Adrenal gland (tissue), 5 donors: Measurements from ENCODE around the gene CEBPZ.

ENCODE experiments used
- CTCF ChIP-seq, 6 experiments: fragments of 450-650 bp in 4 of 6; fragments of 200-600 bp in 2 of 6; sonication (generic) in 1 of 6; IDR thresholded peaks; 1 replicate in 5 of 6; 2 replicates in 1 of 6; pipeline versions ENCODE4 v1.5.1 to v1.8.0; 2016 to 2021; ENCODE audit warnings: antibody characterized with exemption in 6 of 6, mild to moderate bottlenecking in 2 of 6, moderate library complexity in 1 of 6
- POLR2A ChIP-seq, 2 donors: fragments of 450-650 bp; IDR thresholded peaks; one replicate each; pipeline ENCODE4 v1.6.1; 2017; ENCODE audit warnings: antibody characterized with exemption in 2 of 2, mild to moderate bottlenecking in 2 of 2, moderate library complexity in 1 of 2
- donor health status: DM: no; HTN: no; CAD: no.

GRCh38 chr2:37219046-37219445 lies 12.3 kb downstream of the CEBPZ start:
- TF ChIP-seq POLR2A (IDR thresholded peaks at IDR 0.05) = no peak
- no peak for TF ChIP-seq CTCF (IDR thresholded peaks at IDR 0.05)
